Stimulated activated CD4-positive, alpha-beta T cell treated with anti-CD3 and anti-CD28 coated beads, Interleukin-4, amount 100 ng/mL, for 1 hour (primary cell): ENCODE results near the gene UTP11.

ENCODE experiments used
- DNase-seq: peaks from one replicate; pipeline ENCODE4 v3.0.0-alpha.2; 2020

UTP11 gene

DNA sequence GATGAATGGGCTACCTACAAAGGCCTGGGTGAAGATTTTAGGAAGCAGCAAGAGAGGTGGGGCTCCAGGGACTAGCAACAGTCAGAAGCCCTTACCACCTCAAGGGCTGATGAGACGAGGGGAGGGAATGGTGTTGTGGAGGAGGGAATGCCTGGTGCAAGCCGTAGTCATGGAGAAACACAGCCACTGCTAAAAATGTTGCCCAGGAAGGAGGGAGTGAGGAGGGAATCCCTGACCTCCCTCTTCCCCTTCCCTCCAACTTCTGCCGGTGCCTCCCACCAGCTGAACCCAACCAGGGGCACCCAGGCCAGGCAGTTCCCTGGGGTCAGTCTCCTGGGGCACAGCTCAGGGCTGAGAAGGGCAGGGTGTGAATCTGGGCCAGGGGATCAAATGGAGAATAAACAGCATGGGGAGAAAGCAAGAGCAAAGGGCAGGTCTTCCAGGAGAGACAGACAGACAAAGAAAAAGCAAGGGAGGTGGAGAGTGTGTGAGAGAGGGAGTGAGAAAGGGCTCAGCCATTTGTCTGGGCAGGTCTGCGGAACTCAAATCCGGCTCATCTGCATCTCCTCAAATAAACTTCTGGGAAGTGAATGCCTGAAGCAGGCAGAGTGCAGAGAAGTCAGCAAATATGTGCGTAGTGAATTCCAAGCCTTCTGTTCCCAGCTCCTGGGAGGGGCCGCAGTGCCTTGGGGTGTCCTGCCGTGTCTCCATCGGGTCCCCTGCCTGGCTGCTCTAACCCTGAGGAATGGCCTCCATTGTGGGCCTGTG lies 61.2 kb downstream of the UTP11 start:
- no peak for DNase-seq

DNA sequence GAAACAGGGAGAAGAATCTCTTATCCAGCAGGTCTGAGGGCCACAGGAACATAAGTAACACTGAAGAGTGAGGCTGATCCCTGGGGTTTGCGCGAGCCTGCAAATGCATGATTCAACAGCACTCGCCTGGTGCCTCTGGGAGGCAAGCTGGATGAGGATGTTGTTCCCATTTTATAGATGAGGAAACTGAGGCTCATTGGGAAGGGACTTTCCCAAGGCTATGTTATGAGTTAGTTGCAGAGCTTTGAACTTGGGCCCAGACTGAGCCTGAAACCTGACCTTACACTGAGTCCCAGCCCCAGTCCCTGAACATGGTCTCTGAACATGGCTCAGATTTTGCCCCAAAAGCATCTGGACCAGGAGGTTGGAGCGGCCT lies 61.8 kb downstream of the UTP11 start:
- no peak for DNase-seq
